A549 (cell line): Measurements from ENCODE around the gene SRPRA. TPM values are rescaled to one million over a fixed set of nuclear protein-coding genes. Genes with fewer than 3 reads are reported as not detected.

Experiments used
- ATAC-seq, 2 experiments: fragments of 200-7000 bp in 1 of 2; fragments of >200 bp in 1 of 2; cut with Nextera tagmentation in 1 of 2; cut with Tn5 transposase in 1 of 2; 3 replicates each; pipeline versions ENCODE4 v1.8.0 to v1.9.1; 2018 to 2020; ENCODE audit warnings: mild to moderate bottlenecking in 1 of 2, moderate library complexity in 1 of 2
- CTCF ChIA-PET: fragments of 300-600 bp; sonication (Branson Sonifier 250); formaldehyde crosslinking; extraction: SDS; loops from one replicate; lab custom pipeline; 2021; ENCODE audit warnings: antibody characterized with exemption, inconsistent platforms; lab: Yijun Ruan, JAX
- POLR2A ChIA-PET: fragments of 350-600 bp; formaldehyde crosslinking; extraction: SDS; loops from one replicate; lab custom pipeline; 2021; ENCODE audit warnings: antibody characterized with exemption, inconsistent platforms; lab: Yijun Ruan, JAX
- DNase-seq, 2 experiments: peaks; one replicate each; pipeline versions ENCODE4 v3.0.0 to v3.0.0-alpha.2; 2011 to 2016; ENCODE audit warnings: low read depth in 1 of 2, low spot score in 1 of 2
- FAIRE-seq: peaks from 2 replicates; lab custom pipeline; 2011; peaks lifted over from hg19 to GRCh38; lab: Jason Lieb, UNC
- H3K27ac ChIP-seq, 2 experiments: fragments of >200 bp; sonication (Bioruptor Twin); formaldehyde crosslinking; 3 replicates each; pipeline ENCODE4 v1.5.1; 2016 to 2017
- H3K4me1 ChIP-seq: fragments of >200 bp; sonication (Bioruptor Twin); formaldehyde crosslinking; 3 replicates; pipeline ENCODE4 v1.6.1; 2016
- H3K4me2 ChIP-seq: fragments of >200 bp; sonication (Bioruptor Twin); formaldehyde crosslinking; 3 replicates; pipeline ENCODE4 v1.6.1; 2016
- H3K4me3 ChIP-seq: fragments of >200 bp; sonication (Bioruptor Twin); formaldehyde crosslinking; 3 replicates; pipeline ENCODE4 v1.5.1; 2016
- H3K9me3 ChIP-seq: fragments of >200 bp; sonication (Bioruptor Twin); formaldehyde crosslinking; 3 replicates; pipeline ENCODE4 v1.6.1; 2016
- CHD4 ChIP-seq: fragments of 200-600 bp; sonication (generic); IDR thresholded peaks from 2 replicates; pipeline ENCODE4 v1.6.1; 2016; ENCODE audit warnings: antibody characterized with exemption, mild to moderate bottlenecking, borderline replicate concordance
- EHMT2 ChIP-seq: fragments of 200-600 bp; sonication (generic); IDR thresholded peaks from 2 replicates; pipeline ENCODE4 v1.6.1; 2016; ENCODE audit warnings: antibody characterized with exemption, low read depth, mild to moderate bottlenecking, moderate library complexity
- ESRRA ChIP-seq: fragments of 150-350 bp; IDR thresholded peaks from 2 replicates; pipeline ENCODE4 v1.6.1; 2014; ENCODE audit warnings: mild to moderate bottlenecking, low read length, borderline replicate concordance
- FOSB ChIP-seq: fragments of 250-450 bp; sonication (Bioruptor Pico); IDR thresholded peaks from 2 replicates; pipeline ENCODE4 v1.5.0; 2020; ENCODE audit warnings: mild to moderate bottlenecking, moderate library complexity
- FOSL2 ChIP-seq, 2 experiments: fragments of 450-650 bp in 1 of 2; fragments of >200 bp in 1 of 2; sonication (Bioruptor Twin) in 1 of 2; formaldehyde crosslinking; IDR thresholded peaks; 2 replicates each; pipeline versions ENCODE4 v1.5.0 to v1.6.1; 2016 to 2020; ENCODE audit warnings: mild to moderate bottlenecking in 1 of 2, moderate library complexity in 1 of 2
- FOXS1 ChIP-seq: fragments of 250-450 bp; sonication (Bioruptor Pico); IDR thresholded peaks from 2 replicates; pipeline ENCODE4 v1.5.0; 2020; ENCODE audit warnings: mild to moderate bottlenecking, moderate library complexity
- GATA3 ChIP-seq: IDR thresholded peaks from 2 replicates; pipeline ENCODE4 v1.6.1; 2012; ENCODE audit warnings: borderline replicate concordance
- HDAC2 ChIP-seq: fragments of 200-600 bp; sonication (generic); IDR thresholded peaks from 2 replicates; pipeline ENCODE4 v1.6.1; 2016
- HEYL ChIP-seq: fragments of 250-450 bp; sonication (Bioruptor Pico); IDR thresholded peaks from 2 replicates; pipeline ENCODE4 v1.8.0; 2021; ENCODE audit warnings: mild to moderate bottlenecking, moderate library complexity
- HOXB5 ChIP-seq: fragments of 250-450 bp; sonication (Bioruptor Pico); IDR thresholded peaks from 2 replicates; pipeline ENCODE4 v1.5.0; 2020; ENCODE audit warnings: mild to moderate bottlenecking, moderate library complexity
- JUN ChIP-seq, 2 experiments: fragments of >200 bp; sonication (Bioruptor Twin); formaldehyde crosslinking; IDR thresholded peaks; 2 replicates in 1 of 2; 3 replicates in 1 of 2; pipeline ENCODE4 v1.6.1; 2016 to 2017
- KDM1A ChIP-seq: fragments of 200-600 bp; sonication (generic); IDR thresholded peaks from 2 replicates; pipeline ENCODE4 v1.6.1; 2016; ENCODE audit warnings: low read depth, mild to moderate bottlenecking
- KDM5A ChIP-seq: fragments of 200-600 bp; sonication (generic); IDR thresholded peaks from 2 replicates; pipeline ENCODE4 v1.6.1; 2016; ENCODE audit warnings: antibody characterized with exemption, mild to moderate bottlenecking
- MAZ ChIP-seq: fragments of 150-350 bp; IDR thresholded peaks from 2 replicates; pipeline ENCODE4 v1.6.1; 2014; ENCODE audit warnings: antibody characterized with exemption, low read depth, low read length, borderline replicate concordance
- NFE2L2 ChIP-seq: fragments of 150-350 bp; conservative IDR thresholded peaks from 2 replicates; pipeline ENCODE4 v1.6.1; 2014; ENCODE audit warnings: low read length
- NPAS2 ChIP-seq: fragments of 250-450 bp; sonication (Bioruptor Pico); IDR thresholded peaks from 2 replicates; pipeline ENCODE4 v1.8.0; 2022; ENCODE audit warnings: mild to moderate bottlenecking, moderate library complexity, borderline replicate concordance
- NR3C1 ChIP-seq: fragments of >200 bp; sonication (Bioruptor Twin); formaldehyde crosslinking; IDR thresholded peaks from 3 replicates; pipeline ENCODE4 v1.6.1; 2017
- RAD21 ChIP-seq, 2 experiments: fragments of >200 bp in 1 of 2; sonication (Bioruptor Twin) in 1 of 2; formaldehyde crosslinking in 1 of 2; IDR thresholded peaks in 1 of 2; conservative IDR thresholded peaks in 1 of 2; 2 replicates in 1 of 2; 3 replicates in 1 of 2; pipeline ENCODE4 v1.6.1; 2012 to 2018; ENCODE audit warnings: inconsistent platforms in 1 of 2
- RARB ChIP-seq: fragments of 250-450 bp; sonication (Bioruptor Pico); IDR thresholded peaks from 2 replicates; pipeline ENCODE4 v1.8.0; 2021; ENCODE audit warnings: mild to moderate bottlenecking, moderate library complexity
- RCOR1 ChIP-seq: fragments of 150-350 bp; IDR thresholded peaks from 2 replicates; pipeline ENCODE4 v1.6.1; 2014; ENCODE audit warnings: antibody characterized with exemption, low read length, low read depth
- RNF2 ChIP-seq: fragments of 200-600 bp; sonication (generic); IDR thresholded peaks from 2 replicates; pipeline ENCODE4 v1.6.1; 2016; ENCODE audit warnings: low read depth, mild to moderate bottlenecking, antibody characterized with exemption, moderate library complexity, borderline replicate concordance
- SMC3 ChIP-seq: fragments of >200 bp; sonication (Bioruptor Twin); formaldehyde crosslinking; IDR thresholded peaks from 3 replicates; pipeline ENCODE4 v1.6.1; 2018; ENCODE audit warnings: inconsistent platforms
- SREBF2 ChIP-seq: fragments of 450-650 bp; IDR thresholded peaks from 2 replicates; pipeline ENCODE4 v1.6.1; 2014; ENCODE audit warnings: mild to moderate bottlenecking, moderate library complexity
- TFCP2L1 ChIP-seq: fragments of 250-450 bp; sonication (Bioruptor Pico); IDR thresholded peaks from 2 replicates; pipeline ENCODE4 v1.5.0; 2021; ENCODE audit warnings: mild to moderate bottlenecking
- TP53 ChIP-seq: fragments of 250-450 bp; sonication (Bioruptor Pico); IDR thresholded peaks from 2 replicates; pipeline ENCODE4 v1.5.0; 2021; ENCODE audit warnings: mild to moderate bottlenecking, moderate library complexity
- ZC3H11A ChIP-seq: fragments of 450-650 bp; IDR thresholded peaks from 2 replicates; pipeline ENCODE4 v1.6.1; 2014; ENCODE audit warnings: antibody characterized with exemption, mild to moderate bottlenecking
- ZFP36 ChIP-seq: fragments of 450-650 bp; IDR thresholded peaks from 2 replicates; pipeline ENCODE4 v1.6.1; 2014; ENCODE audit warnings: borderline replicate concordance; ENCODE audit not compliant: partially characterized antibody
- WGBS: methylation state at CpG from one replicate; pipeline ENCODE4 v1.1.6; 2017; ENCODE audit errors: missing lambda C conversion rate; 5-methylcytosine and 5-hydroxymethylcytosine counted together
- polyA plus RNA-seq, 4 experiments: library from polyadenylated mRNA; depleted of rRNA in 3 of 4; stranded (reverse); fragments of >200 nt; fragmentation: RNase III in 1 of 4; extraction: RNeasy Plus Mini Kit Qiagen cat#74134 plus additional on column Dnase treatment in 1 of 4; gene quantifications; 2 replicates in 3 of 4; 3 replicates in 1 of 4; pipeline ENCODE4 v1.2.3, GENCODE V29; 2011 to 2017
- TF ChIP-seq, protein P1 (sequence below): fragments of 150-350 bp; IDR thresholded peaks from 2 replicates; pipeline ENCODE4 v1.6.1; 2014; ENCODE audit warnings: low read depth, mild to moderate bottlenecking, low read length
- TF ChIP-seq, protein P2 (sequence below): fragments of >200 bp; sonication (Bioruptor Twin); formaldehyde crosslinking; IDR thresholded peaks from 3 replicates; pipeline ENCODE4 v1.5.1; 2016
- TF ChIP-seq, protein P3 (sequence below): IDR thresholded peaks from 2 replicates; pipeline ENCODE4 v1.6.1; 2012
- TF ChIP-seq, protein P4 (sequence below): fragments of >200 bp; sonication (Bioruptor Twin); formaldehyde crosslinking; IDR thresholded peaks from 2 replicates; pipeline ENCODE4 v1.6.1; 2016
- TF ChIP-seq, protein P5 (sequence below): fragments of >200 bp; sonication (Bioruptor Twin); formaldehyde crosslinking; IDR thresholded peaks from 3 replicates; pipeline ENCODE4 v1.6.1; 2016
- TF ChIP-seq, protein P6 (sequence below): fragments of 450-650 bp; IDR thresholded peaks from 2 replicates; pipeline ENCODE4 v1.6.1; 2014; ENCODE audit warnings: antibody characterized with exemption

SRPRA gene
- polyA plus RNA-seq, 2 of the 4 experiments (the other 2 are of a cell fraction) = 45.1 to 92.2 TPM

DNA sequence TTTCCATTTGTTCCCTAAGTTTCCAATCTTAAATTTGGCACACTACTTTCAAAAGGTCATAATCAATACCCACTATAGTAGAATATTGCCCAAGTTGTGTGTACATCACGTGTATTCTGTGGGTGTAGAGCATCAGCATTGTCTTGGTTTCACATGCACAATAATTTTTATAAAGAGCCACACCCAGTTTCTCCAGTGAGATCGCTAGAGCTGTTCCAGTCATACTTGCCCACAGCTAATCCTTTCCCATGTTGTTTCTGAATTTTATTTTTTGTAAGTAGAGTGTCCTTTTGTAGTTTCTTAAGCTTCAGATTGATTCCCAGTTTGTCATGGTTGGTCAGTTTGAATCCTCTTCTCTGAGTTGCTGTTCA lies 43.4 kb downstream of the SRPRA start:
- Histone ChIP-seq H3K27ac (no peak overlapping the region), H3K4me2 (no peak overlapping the region), H3K9me3 (no peaks in the 10 kb centered on the region), H3K4me3 (no peak overlapping the region), H3K4me1 (no peaks in the 10 kb centered on the region)
- POLR2A ChIA-PET = no interaction called here
- DNase-seq (no peak), FAIRE-seq (no peak), ATAC-seq (no peak)
- 75% methylated on average over 2 of the region's 2 CpGs for WGBS
- CTCF ChIA-PET = interaction anchor here (0.6 kb wide), 1 partner anchor 747 kb away, joined by 3 read pairs; no protein-coding TSS in a partner anchor
- TF ChIP-seq, protein P1, sequence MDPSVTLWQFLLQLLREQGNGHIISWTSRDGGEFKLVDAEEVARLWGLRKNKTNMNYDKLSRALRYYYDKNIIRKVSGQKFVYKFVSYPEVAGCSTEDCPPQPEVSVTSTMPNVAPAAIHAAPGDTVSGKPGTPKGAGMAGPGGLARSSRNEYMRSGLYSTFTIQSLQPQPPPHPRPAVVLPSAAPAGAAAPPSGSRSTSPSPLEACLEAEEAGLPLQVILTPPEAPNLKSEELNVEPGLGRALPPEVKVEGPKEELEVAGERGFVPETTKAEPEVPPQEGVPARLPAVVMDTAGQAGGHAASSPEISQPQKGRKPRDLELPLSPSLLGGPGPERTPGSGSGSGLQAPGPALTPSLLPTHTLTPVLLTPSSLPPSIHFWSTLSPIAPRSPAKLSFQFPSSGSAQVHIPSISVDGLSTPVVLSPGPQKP = no peak
- no peak for TF ChIP-seq EHMT2
- no peak for TF ChIP-seq SMC3
- no peak for TF ChIP-seq RAD21 (conservative IDR thresholded peaks at IDR 0.05 in 1 of 2, IDR thresholded peaks at IDR 0.05 in 1 of 2)
- no peak for TF ChIP-seq MAZ
- no peak for TF ChIP-seq RARB (CRISPR knock-in tag)
- no peak for TF ChIP-seq RNF2
- TF ChIP-seq ESRRA = no peak
- TF ChIP-seq NR3C1 = no peak
- TF ChIP-seq KDM5A = no peak
- TF ChIP-seq, protein P2, sequence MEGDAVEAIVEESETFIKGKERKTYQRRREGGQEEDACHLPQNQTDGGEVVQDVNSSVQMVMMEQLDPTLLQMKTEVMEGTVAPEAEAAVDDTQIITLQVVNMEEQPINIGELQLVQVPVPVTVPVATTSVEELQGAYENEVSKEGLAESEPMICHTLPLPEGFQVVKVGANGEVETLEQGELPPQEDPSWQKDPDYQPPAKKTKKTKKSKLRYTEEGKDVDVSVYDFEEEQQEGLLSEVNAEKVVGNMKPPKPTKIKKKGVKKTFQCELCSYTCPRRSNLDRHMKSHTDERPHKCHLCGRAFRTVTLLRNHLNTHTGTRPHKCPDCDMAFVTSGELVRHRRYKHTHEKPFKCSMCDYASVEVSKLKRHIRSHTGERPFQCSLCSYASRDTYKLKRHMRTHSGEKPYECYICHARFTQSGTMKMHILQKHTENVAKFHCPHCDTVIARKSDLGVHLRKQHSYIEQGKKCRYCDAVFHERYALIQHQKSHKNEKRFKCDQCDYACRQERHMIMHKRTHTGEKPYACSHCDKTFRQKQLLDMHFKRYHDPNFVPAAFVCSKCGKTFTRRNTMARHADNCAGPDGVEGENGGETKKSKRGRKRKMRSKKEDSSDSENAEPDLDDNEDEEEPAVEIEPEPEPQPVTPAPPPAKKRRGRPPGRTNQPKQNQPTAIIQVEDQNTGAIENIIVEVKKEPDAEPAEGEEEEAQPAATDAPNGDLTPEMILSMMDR = no peak
- TF ChIP-seq, protein P3, sequence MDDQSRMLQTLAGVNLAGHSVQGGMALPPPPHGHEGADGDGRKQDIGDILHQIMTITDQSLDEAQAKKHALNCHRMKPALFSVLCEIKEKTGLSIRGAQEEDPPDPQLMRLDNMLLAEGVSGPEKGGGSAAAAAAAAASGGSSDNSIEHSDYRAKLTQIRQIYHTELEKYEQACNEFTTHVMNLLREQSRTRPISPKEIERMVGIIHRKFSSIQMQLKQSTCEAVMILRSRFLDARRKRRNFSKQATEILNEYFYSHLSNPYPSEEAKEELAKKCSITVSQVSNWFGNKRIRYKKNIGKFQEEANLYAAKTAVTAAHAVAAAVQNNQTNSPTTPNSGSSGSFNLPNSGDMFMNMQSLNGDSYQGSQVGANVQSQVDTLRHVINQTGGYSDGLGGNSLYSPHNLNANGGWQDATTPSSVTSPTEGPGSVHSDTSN = no peak
- no peak for TF ChIP-seq HOXB5
- no peak for TF ChIP-seq HDAC2
- TF ChIP-seq, protein P4, sequence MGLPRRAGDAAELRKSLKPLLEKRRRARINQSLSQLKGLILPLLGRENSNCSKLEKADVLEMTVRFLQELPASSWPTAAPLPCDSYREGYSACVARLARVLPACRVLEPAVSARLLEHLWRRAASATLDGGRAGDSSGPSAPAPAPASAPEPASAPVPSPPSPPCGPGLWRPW = no peak
- no peak for TF ChIP-seq TP53 (CRISPR knock-in tag)
- TF ChIP-seq, protein P5, sequence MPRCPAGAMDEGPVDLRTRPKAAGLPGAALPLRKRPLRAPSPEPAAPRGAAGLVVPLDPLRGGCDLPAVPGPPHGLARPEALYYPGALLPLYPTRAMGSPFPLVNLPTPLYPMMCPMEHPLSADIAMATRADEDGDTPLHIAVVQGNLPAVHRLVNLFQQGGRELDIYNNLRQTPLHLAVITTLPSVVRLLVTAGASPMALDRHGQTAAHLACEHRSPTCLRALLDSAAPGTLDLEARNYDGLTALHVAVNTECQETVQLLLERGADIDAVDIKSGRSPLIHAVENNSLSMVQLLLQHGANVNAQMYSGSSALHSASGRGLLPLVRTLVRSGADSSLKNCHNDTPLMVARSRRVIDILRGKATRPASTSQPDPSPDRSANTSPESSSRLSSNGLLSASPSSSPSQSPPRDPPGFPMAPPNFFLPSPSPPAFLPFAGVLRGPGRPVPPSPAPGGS = no peak
- TF ChIP-seq NFE2L2 = no peak
- TF ChIP-seq FOXS1 (CRISPR knock-in tag) = no peak
- TF ChIP-seq ZC3H11A = no peak

DNA sequence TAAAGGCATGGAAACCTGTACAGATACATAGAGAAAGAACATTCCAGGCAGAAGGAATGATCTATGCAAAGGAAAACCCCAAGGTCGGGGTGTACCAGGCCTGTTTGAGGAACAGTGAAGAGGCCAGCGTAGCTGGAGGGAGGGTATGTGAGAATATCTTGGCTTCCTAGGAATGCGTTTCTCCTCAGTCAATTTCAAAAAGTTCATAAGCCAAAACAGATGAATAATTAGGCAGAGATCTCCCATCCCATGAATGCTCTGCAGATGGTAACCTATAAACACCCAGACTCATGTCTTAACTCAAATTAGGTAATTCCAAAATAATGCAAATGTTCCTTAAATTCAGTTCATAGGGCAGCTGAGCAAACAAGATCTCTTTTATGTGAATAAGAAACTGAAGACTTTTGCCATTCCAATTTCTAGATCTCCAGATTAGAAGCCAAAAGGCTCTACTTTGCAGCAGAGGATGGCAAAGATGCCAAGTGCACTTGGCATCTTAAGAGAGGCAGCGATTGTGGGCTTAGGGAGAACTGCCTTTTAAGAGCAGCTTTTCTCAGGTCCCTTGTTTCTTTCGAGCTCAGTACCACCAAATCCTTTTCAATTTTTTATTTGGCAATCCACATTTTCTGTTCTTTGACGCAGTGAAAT lies 43.9 kb downstream of the SRPRA start:
- WGBS = 93% methylated on average over 6 of the region's 6 CpGs
- POLR2A ChIA-PET = no interaction called here
- DNase-seq = no peak

More for the DNA sequence above, 43.9 kb downstream of the SRPRA start:
- no peaks in the 10 kb centered on the region for H3K4me1 ChIP-seq
- H3K9me3 ChIP-seq = no peaks in the 10 kb centered on the region
- ATAC-seq = no peak
- H3K27ac ChIP-seq = no peak overlapping the region
- H3K4me3 ChIP-seq = no peak overlapping the region
- no peak for FAIRE-seq
- CTCF ChIA-PET = no interaction called here
- TF ChIP-seq FOSL2 (IDR thresholded peaks at IDR 0.05) = no peak
- no peak for TF ChIP-seq FOSL2 (CRISPR knock-in tag; IDR thresholded peaks at IDR 0.05)
- no peak for TF ChIP-seq KDM1A
- no peak for TF ChIP-seq TFCP2L1
- no peak for TF ChIP-seq KDM5A
- TF ChIP-seq ZFP36 = no peak
- no peak for TF ChIP-seq FOXS1 (CRISPR knock-in tag)
- no peak for TF ChIP-seq SREBF2
- TF ChIP-seq, protein P6, sequence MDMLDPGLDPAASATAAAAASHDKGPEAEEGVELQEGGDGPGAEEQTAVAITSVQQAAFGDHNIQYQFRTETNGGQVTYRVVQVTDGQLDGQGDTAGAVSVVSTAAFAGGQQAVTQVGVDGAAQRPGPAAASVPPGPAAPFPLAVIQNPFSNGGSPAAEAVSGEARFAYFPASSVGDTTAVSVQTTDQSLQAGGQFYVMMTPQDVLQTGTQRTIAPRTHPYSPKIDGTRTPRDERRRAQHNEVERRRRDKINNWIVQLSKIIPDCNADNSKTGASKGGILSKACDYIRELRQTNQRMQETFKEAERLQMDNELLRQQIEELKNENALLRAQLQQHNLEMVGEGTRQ = no peak
- TF ChIP-seq EHMT2 = no peak
- TF ChIP-seq FOSB = no peak
- no peak for TF ChIP-seq NPAS2 (CRISPR knock-in tag)
- TF ChIP-seq GATA3 = no peak
- TF ChIP-seq JUN (IDR thresholded peaks at IDR 0.05) = no peak
- TF ChIP-seq NFE2L2 = no peak
- TF ChIP-seq TP53 (CRISPR knock-in tag) = no peak
- no peak for TF ChIP-seq RCOR1
- TF ChIP-seq HEYL = no peak
- TF ChIP-seq SMC3 = no peak
- TF ChIP-seq CHD4 = no peak
- no peak for TF ChIP-seq RNF2
- TF ChIP-seq, all 56 proteins: peak for 0
- no peak overlapping the region for H3K4me2 ChIP-seq
